GM21423 (cell line): ENCODE data around the gene LCE1E.

Experiments
- ATAC-seq: cut with Tn5 transposase; IDR thresholded peaks from one replicate; pipeline ENCODE4 v1.9.1; 2021; ENCODE audit warnings: mild to moderate bottlenecking, moderate library complexity; ENCODE audit not compliant: unreplicated experiment

Gene LCE1E

DNA sequence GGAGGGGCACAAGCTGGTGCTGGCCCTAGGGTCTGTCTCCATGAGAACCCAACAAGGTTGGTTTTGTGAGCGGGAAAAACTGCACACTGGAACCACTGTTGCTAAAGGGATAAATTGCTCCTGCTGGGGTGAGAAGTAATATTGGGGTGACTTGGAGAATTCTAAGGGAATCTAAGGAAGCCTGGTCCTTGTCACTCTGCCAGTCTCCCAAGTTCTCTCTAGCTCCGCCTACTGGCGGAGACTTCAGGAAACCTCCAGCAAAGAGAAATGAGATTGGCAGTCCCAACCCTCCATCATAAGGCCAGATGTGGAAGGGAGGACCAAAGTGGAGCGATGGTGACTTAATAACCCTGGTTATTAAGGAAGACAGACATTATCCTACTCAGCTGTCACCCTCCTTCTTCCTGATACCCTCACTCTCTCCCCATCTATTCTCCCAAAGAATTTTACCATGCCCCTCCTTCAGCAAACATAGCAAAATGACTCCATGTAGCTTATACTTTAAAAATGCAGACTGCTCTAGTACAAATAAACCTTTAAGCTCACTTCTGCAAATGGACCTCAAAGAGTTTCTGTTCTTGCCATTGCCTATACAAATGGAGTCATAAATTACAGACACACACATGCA, 8.4 kb upstream of the LCE1E start:
- no peak for ATAC-seq

DNA sequence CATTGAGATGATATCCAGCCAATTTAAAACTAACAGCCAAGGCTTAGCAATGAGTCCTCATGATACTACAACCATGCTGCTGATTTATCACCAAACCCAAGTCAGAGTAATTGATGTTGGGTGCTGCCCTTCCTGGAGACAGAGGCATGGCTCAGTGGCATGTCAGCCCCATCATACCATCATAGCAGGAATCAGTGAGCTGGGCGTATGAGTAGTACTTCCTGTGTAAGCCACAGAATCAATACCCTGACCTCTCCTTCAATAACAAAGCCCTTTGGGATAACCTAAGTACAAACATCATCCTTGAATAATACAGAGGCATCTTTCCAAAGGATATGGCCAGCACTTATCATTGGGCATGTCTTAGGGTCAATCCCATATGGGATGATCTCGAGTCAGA, 3.0 kb upstream of the LCE1E start:
- ATAC-seq: no peak

DNA sequence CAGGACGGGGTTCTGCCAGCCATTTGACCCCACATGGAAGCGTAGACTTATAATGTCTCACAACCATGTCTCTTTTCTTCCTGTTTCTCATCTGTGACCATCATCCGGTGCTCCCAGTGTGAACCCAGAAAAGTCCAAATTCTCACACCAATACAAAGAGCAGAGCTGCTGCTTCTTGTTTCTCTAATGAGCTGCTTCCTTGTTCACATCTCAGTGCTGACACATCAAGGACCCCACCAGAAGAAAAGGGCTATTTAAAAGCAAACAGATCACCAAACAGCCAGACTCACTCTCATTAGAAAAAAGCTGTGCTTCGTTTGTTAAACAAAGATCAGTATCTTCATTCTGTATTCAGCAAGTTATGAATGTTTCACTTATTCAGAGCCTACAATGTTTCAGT, 9.6 kb downstream of the LCE1E start:
- ATAC-seq: no peak

DNA sequence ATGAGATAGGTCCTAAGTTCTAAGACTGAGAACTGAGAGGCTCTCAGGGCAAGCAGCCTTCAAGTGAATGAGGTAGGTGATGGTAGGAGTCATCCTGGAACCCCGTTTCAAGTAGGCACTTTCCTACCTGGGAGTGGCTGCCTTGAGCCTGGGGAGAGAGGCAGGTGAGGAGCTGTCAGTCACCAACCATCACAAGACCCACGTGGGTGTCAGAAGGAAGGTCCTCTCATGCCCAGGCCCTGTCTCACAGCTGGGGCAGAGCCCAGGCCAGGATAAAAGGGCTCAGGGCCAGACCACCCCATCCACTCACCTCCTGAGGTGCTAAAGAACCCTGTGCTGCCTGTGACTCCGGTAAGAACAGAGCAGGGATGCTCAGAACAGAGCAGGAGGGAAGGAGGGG, 10.4 kb downstream of the LCE1E start, which contains the start of gene LCE1D:
TSS of gene LCE1D (plus strand) at position 301 of the 400 bp plus-strand sequence. CDS start 1,074 bp downstream, outside the sequence.
- no peak for ATAC-seq

DNA sequence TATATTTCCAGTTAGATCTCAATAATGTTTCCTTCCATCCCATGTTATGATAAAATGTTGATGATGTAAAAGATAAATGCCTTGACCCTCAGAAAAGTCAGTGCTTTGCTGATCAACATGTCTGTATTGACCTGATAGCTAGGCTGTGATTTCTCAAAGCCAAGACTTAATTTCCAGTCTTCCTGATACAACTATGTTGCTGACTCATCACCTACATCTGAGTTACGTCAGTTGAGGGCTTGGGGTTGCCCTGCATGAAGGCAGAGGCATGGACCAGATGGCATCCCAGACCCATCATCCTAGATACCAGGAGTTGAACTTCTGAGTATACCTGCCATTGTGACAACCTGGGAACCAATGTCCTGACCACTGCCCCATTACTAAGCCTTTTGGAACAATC, 15.3 kb downstream of the LCE1E start:
- ATAC-seq: no peak

DNA sequence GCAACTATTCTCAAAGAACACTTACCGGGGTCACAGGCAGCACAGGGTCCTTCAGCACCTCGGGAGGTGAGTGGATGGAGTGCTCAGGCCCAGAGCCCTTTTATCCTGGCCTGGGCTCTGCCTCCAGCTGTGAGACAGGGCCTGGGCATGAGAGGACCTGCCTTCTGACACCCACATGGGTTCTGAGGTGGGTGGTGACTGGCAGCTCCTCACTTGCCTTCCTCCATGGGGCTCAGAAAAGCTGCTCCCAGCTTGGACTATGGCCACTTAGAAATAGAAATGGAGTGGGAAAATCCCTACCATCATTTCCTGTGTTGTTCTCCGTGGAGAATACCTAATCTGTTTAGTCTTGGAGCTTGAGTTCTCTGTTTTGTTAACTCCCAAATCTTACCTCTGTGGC, 20.5 kb downstream of the LCE1E start, which contains the start of gene LCE1C:
TSS of gene LCE1C (minus strand) at position 76 of the 400 bp plus-strand sequence. CDS start 1,173 bp downstream, outside the sequence.
- no peak for ATAC-seq

DNA sequence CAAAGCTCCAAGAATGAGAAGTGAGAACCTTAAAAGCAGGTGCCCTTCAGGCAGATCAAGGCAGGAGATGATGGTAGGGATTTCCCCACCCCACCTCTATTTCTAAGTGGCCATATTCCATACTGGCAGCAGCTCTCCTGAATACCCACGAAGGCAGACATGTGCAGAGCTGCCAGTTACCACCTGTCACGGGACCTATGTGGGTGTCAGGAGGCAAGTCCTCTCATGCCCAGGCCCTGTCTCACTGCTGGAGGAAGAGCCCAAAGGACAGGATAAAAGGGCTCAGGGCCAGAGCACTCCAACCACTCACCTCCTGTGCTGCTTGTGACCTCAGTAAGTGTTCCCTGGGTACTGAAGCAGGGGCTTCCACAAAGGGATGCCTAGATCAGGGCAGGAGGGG, 25.0 kb downstream of the LCE1E start:
- ATAC-seq: no peak

DNA sequence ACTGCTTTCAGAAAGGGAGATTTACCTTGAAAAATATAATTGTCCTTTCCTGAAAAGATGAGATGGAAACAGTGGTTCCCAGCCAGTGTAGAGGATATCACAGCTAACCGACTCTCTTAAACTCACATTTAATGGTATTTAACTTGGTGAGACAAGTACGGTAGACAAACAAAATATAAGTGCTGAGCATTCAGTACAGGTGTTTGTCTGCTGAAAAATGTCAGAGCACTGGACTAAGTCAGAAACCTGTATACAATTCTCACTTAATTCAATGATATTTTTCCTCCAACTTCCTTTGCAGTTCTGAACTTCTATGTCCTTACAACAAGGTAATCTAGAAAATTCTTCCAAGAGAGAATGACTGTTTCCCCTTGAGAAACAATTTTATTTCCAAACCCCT, 25.6 kb downstream of the LCE1E start, which contains the start of gene LCE1B:
TSS of gene LCE1B (plus strand) at position 301 of the 400 bp plus-strand sequence. CDS start 476 bp downstream, outside the sequence.
- no peak for ATAC-seq

DNA sequence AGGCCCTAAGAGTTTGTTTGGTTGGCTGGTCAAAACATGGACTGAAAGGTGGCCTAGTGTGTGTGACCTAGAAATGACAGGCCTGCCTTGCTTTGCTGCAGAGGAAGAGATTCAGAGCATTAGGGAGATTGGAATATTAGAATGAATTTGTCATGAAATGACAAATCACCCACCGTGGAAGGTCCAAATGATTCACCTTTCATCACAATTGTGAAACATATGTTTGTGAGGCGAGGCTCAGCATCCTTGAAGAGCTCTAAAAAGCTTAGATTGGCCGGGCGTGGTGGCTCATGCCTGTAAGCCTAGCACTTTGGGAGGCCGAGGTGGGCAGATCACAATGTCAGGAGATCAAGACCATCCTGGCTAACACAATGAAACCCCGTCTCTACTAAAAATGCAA, 31.3 kb downstream of the LCE1E start:
- no peak for ATAC-seq

DNA sequence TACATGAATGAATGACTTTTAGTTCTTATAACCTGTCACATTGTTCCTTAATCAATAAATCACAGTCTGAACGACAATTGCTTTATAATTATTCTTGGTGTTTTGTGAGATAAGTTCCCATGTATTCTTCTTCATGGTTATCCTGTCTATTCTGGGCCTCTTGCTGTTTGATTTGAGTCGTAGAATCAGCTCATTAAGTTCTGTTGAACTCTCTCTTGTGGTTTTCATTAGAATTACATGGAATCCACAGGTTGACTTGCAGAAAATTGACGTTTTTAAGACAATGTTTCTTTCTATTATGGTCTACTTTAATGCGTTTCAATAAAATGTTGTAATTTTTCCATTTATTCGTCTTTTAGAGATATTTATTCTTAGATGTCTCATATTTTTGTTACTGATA, 37.2 kb downstream of the LCE1E start:
- ATAC-seq: no peak

DNA sequence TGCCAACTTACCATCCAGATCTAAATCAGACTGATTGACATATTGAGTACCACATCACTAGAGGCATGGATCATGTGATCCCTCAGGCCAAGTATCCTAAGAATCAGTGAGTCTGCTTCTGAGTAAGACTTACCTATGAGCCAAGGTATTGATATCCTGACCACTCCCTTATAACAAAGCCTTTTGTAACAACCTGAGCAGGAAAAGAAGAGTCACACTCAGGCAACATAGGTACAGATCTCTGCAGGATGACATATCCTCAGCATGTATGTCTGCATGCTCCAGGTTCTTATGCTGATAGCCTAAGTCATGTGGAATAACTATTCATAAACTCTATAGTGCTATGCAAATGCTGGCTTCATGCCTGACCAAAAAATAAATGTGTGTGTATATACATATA, 38.9 kb downstream of the LCE1E start:
- ATAC-seq: no peak

DNA sequence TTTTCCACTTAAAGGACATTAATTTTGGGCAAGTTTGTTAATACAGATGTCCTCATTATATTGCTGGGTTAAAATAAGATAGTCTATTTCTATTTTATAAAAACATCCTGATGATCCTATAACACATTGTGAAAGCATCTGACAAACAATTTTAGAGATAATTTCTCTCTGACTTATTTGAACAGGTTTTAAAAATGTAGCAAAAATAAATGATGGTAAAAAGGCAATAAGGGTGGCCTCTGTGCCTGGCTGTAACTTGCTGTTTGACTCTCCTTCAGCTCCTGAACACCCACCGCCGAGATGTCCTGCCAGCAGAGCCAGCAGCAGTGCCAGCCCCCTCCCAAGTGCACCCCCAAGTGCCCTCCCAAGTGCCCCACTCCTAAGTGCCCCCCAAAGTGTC, 41.1 kb downstream of the LCE1E start, which contains the start of gene LCE1A:
TSS of gene LCE1A (plus strand) at position 301 of the 400 bp plus-strand sequence. CDS start at position 301, 0 bp downstream.
- ATAC-seq: no peak

DNA sequence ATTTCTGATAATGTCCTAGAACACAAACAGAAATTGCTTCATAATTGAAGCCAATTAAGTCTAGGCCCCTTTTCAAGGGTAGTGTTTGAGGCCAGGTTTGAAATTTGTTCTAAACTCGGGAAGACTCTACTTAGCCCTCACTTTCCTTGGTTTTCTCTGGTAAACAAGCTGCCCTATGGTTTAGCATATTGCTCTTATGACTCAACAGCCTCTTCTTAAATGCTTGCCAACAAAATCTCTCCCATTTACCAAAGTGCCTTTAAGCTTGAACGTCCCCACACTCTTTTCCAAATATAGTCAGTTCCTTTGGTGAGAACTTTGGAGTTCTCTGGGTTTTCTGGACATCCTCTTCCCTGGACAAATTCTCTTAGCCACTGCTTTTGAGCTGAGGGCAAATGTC, 50.8 kb downstream of the LCE1E start:
- no peak for ATAC-seq
